Measurements from ENCODE around the gene TACC2. TPM values are rescaled to one million over a fixed set of nuclear protein-coding genes. Genes with fewer than 3 reads are reported as not detected.

TACC2 gene
- total and polyA plus RNA-seq, 7 donors, result 44.0 to 439 (median 313) TPM

- Histone ChIP-seq H3K27ac (peak overlapping the region; percentile 98), H3K4me1 (peaks cover 28% of the 10 kb centered on the region), H3K9me3 (no peaks in the 10 kb centered on the region), H3K27me3 (ENCODE audit: insufficient read depth in 3 of 3, low read length in 2 of 3) (no peaks in the 10 kb centered on the region), H3K36me3 (ENCODE audit: insufficient read depth in 1 of 2, low read depth in 1 of 2) (no peaks in the 10 kb centered on the region), H3K4me3 (peak overlapping the region; percentile 73)
- ATAC-seq, result peak; percentile 68 to 81 (median 74)
- peak; percentile 52 to 87 for DNase-seq
- WGBS, 3 donors, result 10 to 28% (median 14%) methylated on average over 10 of the region's 10 CpGs
- peak; percentile 8 for TF ChIP-seq CTCF (IDR thresholded peaks at IDR 0.05)
- intact Hi-C loops (cut with DNase I), result no loop called here
Measured at GRCh38 chr10:121994429-121994941, 5.5 kb downstream of the TACC2 start.

GRCh38 chr10:121998462-121998861 is 9.5 kb downstream of the TACC2 start:
- ATAC-seq, result peak in 2 of 4 donors; percentile 11 to 32
- intact Hi-C loops (cut with DNase I), result loop anchor here in 1 of 2 donors (5.0 kb wide), 1 partner anchor 44 kb away; no protein-coding TSS in a partner anchor
- Histone ChIP-seq H3K27me3 (ENCODE audit: insufficient read depth in 3 of 3, low read length in 2 of 3) (no peaks in the 10 kb centered on the region), H3K4me1 (peaks cover 34% of the 10 kb centered on the region), H3K27ac (peak overlapping the region; percentile 98), H3K4me3 (peak overlapping the region; percentile 73), H3K9me3 (peaks cover 10% of the 10 kb centered on the region), H3K36me3 (ENCODE audit: insufficient read depth in 1 of 2, low read depth in 1 of 2) (peaks cover 0 to 12% of the 10 kb centered on the region in 2 donors)
- DNase-seq, result no peak
- TF ChIP-seq CTCF (IDR thresholded peaks at IDR 0.05), result no peak
- 24 to 36% (median 28%) methylated on average over 6 of the region's 6 CpGs for WGBS, 3 donors

GRCh38 chr10:121999301-121999700 is 10.3 kb downstream of the TACC2 start:
- peak; percentile 55 to 70 (median 62) for ATAC-seq
- H3K27ac ChIP-seq, result peak overlapping the region; percentile 98
- peak overlapping the region; percentile 73 for H3K4me3 ChIP-seq
- H3K9me3 ChIP-seq, result peaks cover 10% of the 10 kb centered on the region
- no peaks in the 10 kb centered on the region for H3K27me3 ChIP-seq (ENCODE audit: insufficient read depth in 3 of 3, low read length in 2 of 3)
- H3K4me1 ChIP-seq, result peaks cover 29% of the 10 kb centered on the region
- DNase-seq, result no peak
- intact Hi-C loops (cut with DNase I), result loop anchor here in 1 of 2 donors (5.0 kb wide), 1 partner anchor 43 kb away; no protein-coding TSS in a partner anchor
- WGBS, 3 donors, result 27 to 33% (median 30%) methylated on average over 4 of the region's 4 CpGs
- peaks cover 0 to 12% of the 10 kb centered on the region in 2 donors for H3K36me3 ChIP-seq (ENCODE audit: insufficient read depth in 1 of 2, low read depth in 1 of 2)
- no peak for TF ChIP-seq CTCF (IDR thresholded peaks at IDR 0.05)

GRCh38 chr10:122001698-122002097 is 12.7 kb downstream of the TACC2 start:
- H3K27me3 ChIP-seq (ENCODE audit: insufficient read depth in 3 of 3, low read length in 2 of 3), result no peaks in the 10 kb centered on the region
- WGBS, 3 donors, result 44 to 67% (median 49%) methylated on average over 1 of the region's 1 CpG
- TF ChIP-seq CTCF (IDR thresholded peaks at IDR 0.05), result no peak
- H3K4me3 ChIP-seq, result no peak overlapping the region
- H3K27ac ChIP-seq, result peak overlapping the region; percentile 98
- no peak for ATAC-seq
- intact Hi-C loops (cut with DNase I), result no loop called here
- peaks cover 29% of the 10 kb centered on the region for H3K4me1 ChIP-seq
- peaks cover 10% of the 10 kb centered on the region for H3K9me3 ChIP-seq
- DNase-seq, result no peak
- H3K36me3 ChIP-seq (ENCODE audit: insufficient read depth in 1 of 2, low read depth in 1 of 2), result peaks cover 0 to 12% of the 10 kb centered on the region in 2 donors

- WGBS, 3 donors, result 19 to 48% (median 34%) methylated on average over 3 of the region's 3 CpGs
- Histone ChIP-seq H3K4me3 (peak overlapping the region; percentile 9), H3K4me1 (peaks cover 55% of the 10 kb centered on the region), H3K36me3 (ENCODE audit: insufficient read depth in 1 of 2, low read depth in 1 of 2) (peaks cover 0 to 6% of the 10 kb centered on the region in 2 donors), H3K9me3 (peaks cover under 1% of the 10 kb centered on the region), H3K27ac (peak overlapping the region; percentile 98), H3K27me3 (ENCODE audit: insufficient read depth in 3 of 3, low read length in 2 of 3) (no peaks in the 10 kb centered on the region)
- TF ChIP-seq CTCF (IDR thresholded peaks at IDR 0.05), result no peak
- intact Hi-C loops (cut with DNase I), result no loop called here
- DNase-seq, result no peak
- ATAC-seq, result no peak
Measured at GRCh38 chr10:122007415-122007814, 18.5 kb downstream of the TACC2 start.

Data from psoas muscle (tissue), 8 donors.